Mucosa of descending colon (tissue), 3 donors: ENCODE data around the gene POMT2. TPM values are rescaled to one million over a fixed set of nuclear protein-coding genes. Genes with fewer than 3 reads are reported as not detected.

Source experiments
- ATAC-seq: fragments of 200-7000 bp; cut with Tn5 transposase; one replicate; pipeline ENCODE4 v1.9.1; 2020; ENCODE audit warnings: mild to moderate bottlenecking, moderate library complexity
- DNase-seq, 3 donors: peaks; one replicate each; pipeline ENCODE4 v3.0.0-alpha.2; 2020
- H3K36me3 ChIP-seq: fragments of 200-600 bp; one replicate; pipeline ENCODE4 v1.8.0; 2021; ENCODE audit warnings: low read depth, mild to moderate bottlenecking
- H3K4me1 ChIP-seq: fragments of 200-600 bp; one replicate; pipeline ENCODE4 v1.8.0; 2021; ENCODE audit warnings: low read depth, mild to moderate bottlenecking
- H3K4me3 ChIP-seq: fragments of 200-600 bp; one replicate; pipeline ENCODE4 v1.8.0; 2021; ENCODE audit warnings: mild to moderate bottlenecking
- H3K9me3 ChIP-seq: fragments of 200-600 bp; one replicate; pipeline ENCODE4 v1.8.0; 2021; ENCODE audit warnings: mild to moderate bottlenecking
- CTCF ChIP-seq: fragments of 200-600 bp; IDR thresholded peaks from one replicate; pipeline ENCODE4 v1.8.0; 2022; ENCODE audit warnings: antibody characterized with exemption, mild to moderate bottlenecking
- intact Hi-C, 2 donors: fragments of 100-400 bp; cut with DNase I in 1 of 2; cut with micrococcal nuclease in 1 of 2; formaldehyde crosslinking; loops; one replicate each; pipeline versions ENCODE4 v1.11.0 to v1.11.1; 2022; cut with DNase I, micrococcal nuclease
- total RNA-seq, 3 donors: library from RNA; stranded (reverse); fragmentation: NEBNext Ultra II Directional in 2 of 3; extraction: Animal tissue kit (Norgen Biotek cat#: 25700) in 2 of 3; gene quantifications; one replicate each; pipeline versions ENCODE4 v1.2.1 to v1.2.4, GENCODE V29; 2021 to 2023
- donor health status: DM: no; HTN: no; CAD: no; lungs with moderate emphysema.
- donor health status: DM: no; HTN: no; CAD: no.
- donor health status: DM: no; HTN: yes; CAD: no.

Gene POMT2
- total RNA-seq, 3 donors from 2014 or later, result 22.9 to 28.5 (median 23.2) TPM

GRCh38 chr14:77355811-77356210 is 35.1 kb upstream of the POMT2 start:
- intact Hi-C loops, result no loop called here
- Histone ChIP-seq H3K4me3 (no peak overlapping the region), H3K36me3 (no peaks in the 10 kb centered on the region), H3K4me1 (no peaks in the 10 kb centered on the region), H3K9me3 (no peaks in the 10 kb centered on the region)
- DNase-seq, result no peak
- no peak for TF ChIP-seq CTCF
- no peak for ATAC-seq

GRCh38 chr14:77353469-77354141 is 32.9 kb upstream of the POMT2 start:
- Histone ChIP-seq H3K9me3 (no peaks in the 10 kb centered on the region), H3K4me3 (no peak overlapping the region), H3K4me1 (no peaks in the 10 kb centered on the region), H3K36me3 (peaks cover 8% of the 10 kb centered on the region)
- no peak for DNase-seq
- ATAC-seq, result no peak
- TF ChIP-seq CTCF, result no peak
- intact Hi-C loops, result no loop called here

- Histone ChIP-seq H3K4me1 (no peaks in the 10 kb centered on the region), H3K4me3 (no peak overlapping the region), H3K9me3 (no peaks in the 10 kb centered on the region), H3K36me3 (peaks cover 8% of the 10 kb centered on the region)
- TF ChIP-seq CTCF, result no peak
- ATAC-seq, result no peak
- intact Hi-C loops, result no loop called here
- no peak for DNase-seq
These were observed 27.1 kb upstream of the POMT2 start for GRCh38 chr14:77347751-77348150.

- ATAC-seq (no peak), DNase-seq (no peak)
- peaks cover 8% of the 10 kb centered on the region for H3K36me3 ChIP-seq
- H3K4me1 ChIP-seq, result no peaks in the 10 kb centered on the region
- intact Hi-C loops, result no loop called here
- no peak overlapping the region for H3K4me3 ChIP-seq
- no peak for TF ChIP-seq CTCF
- no peaks in the 10 kb centered on the region for H3K9me3 ChIP-seq
These were observed 25.8 kb upstream of the POMT2 start for GRCh38 chr14:77346495-77346894.

- no peaks in the 10 kb centered on the region for H3K9me3 ChIP-seq
- no peaks in the 10 kb centered on the region for H3K4me1 ChIP-seq
- H3K4me3 ChIP-seq, result no peak overlapping the region
- TF ChIP-seq CTCF, result no peak
- ATAC-seq, result no peak
- intact Hi-C loops, result no loop called here
- H3K36me3 ChIP-seq, result no peaks in the 10 kb centered on the region
- no peak for DNase-seq
These were observed 23.8 kb upstream of the POMT2 start for GRCh38 chr14:77344377-77344996.
